SK-N-SH treated with all-trans-retinoic acid at 6 μM for 48 hours (cell line): ENCODE results near the gene TMEM236.

Source experiments
- ATAC-seq: fragments of 200-7000 bp; cut with Tn5 transposase; 3 replicates; pipeline ENCODE4 v1.9.1; 2020; ENCODE audit warnings: mild to moderate bottlenecking, moderate library complexity
- ARNTL ChIP-seq: fragments of 450-650 bp; formaldehyde crosslinking; IDR thresholded peaks from 2 replicates; pipeline ENCODE4 v1.5.0; 2020; ENCODE audit warnings: low read depth, mild to moderate bottlenecking, moderate library complexity, borderline replicate concordance
- BACH2 ChIP-seq: fragments of 250-450 bp; sonication (Bioruptor Pico); IDR thresholded peaks from 2 replicates; pipeline ENCODE4 v1.9.0; 2021; ENCODE audit warnings: mild to moderate bottlenecking, borderline replicate concordance
- ESRRG ChIP-seq: fragments of 250-450 bp; sonication (Bioruptor Pico); IDR thresholded peaks from 2 replicates; pipeline ENCODE4 v1.6.1; 2021; ENCODE audit warnings: mild to moderate bottlenecking
- GLIS3 ChIP-seq: fragments of 250-450 bp; sonication (Bioruptor Pico); IDR thresholded peaks from 2 replicates; pipeline ENCODE4 v1.5.0; 2020; ENCODE audit warnings: mild to moderate bottlenecking, moderate library complexity
- OSR1 ChIP-seq: fragments of 250-450 bp; sonication (Bioruptor Pico); IDR thresholded peaks from 2 replicates; pipeline ENCODE4 v1.8.0; 2022; ENCODE audit warnings: moderate library complexity, mild to moderate bottlenecking, inconsistent platforms
- RARB ChIP-seq: fragments of 250-450 bp; sonication (Bioruptor Pico); IDR thresholded peaks from 2 replicates; pipeline ENCODE4 v1.8.0; 2021; ENCODE audit warnings: mild to moderate bottlenecking, moderate library complexity
- SNAI2 ChIP-seq: fragments of 250-450 bp; sonication (Bioruptor Pico); IDR thresholded peaks from 2 replicates; pipeline ENCODE4 v1.5.0; 2020; ENCODE audit warnings: mild to moderate bottlenecking, moderate library complexity
- TCF4 ChIP-seq: fragments of 250-450 bp; sonication (Bioruptor Pico); IDR thresholded peaks from 2 replicates; pipeline ENCODE4 v1.8.0; 2021; ENCODE audit warnings: mild to moderate bottlenecking, moderate library complexity, borderline replicate concordance
- TOX ChIP-seq: fragments of 250-450 bp; sonication (Bioruptor Pico); IDR thresholded peaks from 2 replicates; pipeline ENCODE4 v1.8.0; 2021; ENCODE audit warnings: mild to moderate bottlenecking, moderate library complexity, borderline replicate concordance
- ZC3H10 ChIP-seq: fragments of 250-450 bp; sonication (Bioruptor Pico); IDR thresholded peaks from 2 replicates; pipeline ENCODE4 v1.5.1; 2021; ENCODE audit warnings: mild to moderate bottlenecking, moderate library complexity
- ZFP3 ChIP-seq: fragments of 250-450 bp; sonication (Bioruptor Pico); IDR thresholded peaks from 2 replicates; pipeline ENCODE4 v1.5.0; 2020; ENCODE audit warnings: mild to moderate bottlenecking, moderate library complexity
- ZFP30 ChIP-seq: fragments of 450-650 bp; formaldehyde crosslinking; IDR thresholded peaks from 2 replicates; pipeline ENCODE4 v1.5.0; 2022; ENCODE audit warnings: mild to moderate bottlenecking, moderate library complexity
- ZNF565 ChIP-seq: fragments of 450-650 bp; formaldehyde crosslinking; conservative IDR thresholded peaks from 2 replicates; pipeline ENCODE4 v1.5.0; 2020; ENCODE audit warnings: low read depth, mild to moderate bottlenecking, moderate library complexity
- ZNF70 ChIP-seq: fragments of 450-650 bp; formaldehyde crosslinking; IDR thresholded peaks from 2 replicates; pipeline ENCODE4 v1.5.0; 2020; ENCODE audit warnings: mild to moderate bottlenecking, moderate library complexity
- ZNF8 ChIP-seq: fragments of 450-650 bp; formaldehyde crosslinking; IDR thresholded peaks from 2 replicates; pipeline ENCODE4 v1.5.0; 2020; ENCODE audit warnings: mild to moderate bottlenecking, moderate library complexity
- TF ChIP-seq, protein P1 (sequence below): fragments of 250-450 bp; sonication (Bioruptor Pico); IDR thresholded peaks from 2 replicates; pipeline ENCODE4 v1.8.0; 2020; ENCODE audit warnings: mild to moderate bottlenecking, moderate library complexity, borderline replicate concordance
- TF ChIP-seq, protein P2 (sequence below): fragments of 250-450 bp; sonication (Bioruptor Pico); IDR thresholded peaks from 2 replicates; pipeline ENCODE4 v1.8.0; 2021; ENCODE audit warnings: low read depth, mild to moderate bottlenecking, moderate library complexity, borderline replicate concordance
- TF ChIP-seq, protein P3 (sequence below): fragments of 250-450 bp; sonication (Bioruptor Pico); IDR thresholded peaks from 2 replicates; pipeline ENCODE4 v1.5.1; 2021; ENCODE audit warnings: mild to moderate bottlenecking, moderate library complexity
- TF ChIP-seq, protein P4 (sequence below): fragments of 250-450 bp; sonication (Bioruptor Pico); IDR thresholded peaks from 2 replicates; pipeline ENCODE4 v1.5.0; 2020; ENCODE audit warnings: mild to moderate bottlenecking, moderate library complexity
- TF ChIP-seq, protein P5 (sequence below): fragments of 250-450 bp; sonication (Bioruptor Pico); IDR thresholded peaks from 2 replicates; pipeline ENCODE4 v1.5.1; 2020; ENCODE audit warnings: low read depth, mild to moderate bottlenecking, moderate library complexity

Gene TMEM236

DNA sequence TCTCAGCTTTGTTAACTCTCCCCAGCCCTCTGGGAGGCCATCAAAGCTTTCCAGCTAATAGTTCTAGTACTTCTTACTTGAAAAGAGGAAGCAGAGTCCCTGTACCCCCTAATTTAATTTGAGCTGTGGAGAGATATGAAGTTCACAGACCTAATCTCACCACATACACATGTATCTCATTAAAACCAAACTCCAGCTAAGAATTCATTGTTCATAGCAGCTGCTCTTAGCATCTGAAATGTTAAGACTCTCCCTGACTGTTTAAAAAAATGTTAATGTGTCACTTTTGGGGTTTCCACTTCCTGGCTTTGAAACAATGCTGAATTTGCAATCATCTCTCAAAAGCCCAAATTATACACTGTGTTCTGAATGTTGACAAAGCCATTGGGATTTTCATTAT lies 41.0 kb downstream of the TMEM236 start:
- TF ChIP-seq TOX (CRISPR knock-in tag) (no peak), ZFP30 (CRISPR knock-in tag) (no peak), ARNTL (no peak), ZFP3 (CRISPR knock-in tag) (no peak), ZNF8 (CRISPR knock-in tag) (no peak), TCF4 (CRISPR knock-in tag) (no peak), ESRRG (CRISPR knock-in tag) (no peak), ZNF70 (CRISPR knock-in tag) (no peak), ZC3H10 (CRISPR knock-in tag) (no peak), GLIS3 (no peak), OSR1 (CRISPR knock-in tag) (no peak), BACH2 (no peak), RARB (CRISPR knock-in tag) (no peak), SNAI2 (CRISPR knock-in tag) (no peak)
- TF ChIP-seq, protein P1, sequence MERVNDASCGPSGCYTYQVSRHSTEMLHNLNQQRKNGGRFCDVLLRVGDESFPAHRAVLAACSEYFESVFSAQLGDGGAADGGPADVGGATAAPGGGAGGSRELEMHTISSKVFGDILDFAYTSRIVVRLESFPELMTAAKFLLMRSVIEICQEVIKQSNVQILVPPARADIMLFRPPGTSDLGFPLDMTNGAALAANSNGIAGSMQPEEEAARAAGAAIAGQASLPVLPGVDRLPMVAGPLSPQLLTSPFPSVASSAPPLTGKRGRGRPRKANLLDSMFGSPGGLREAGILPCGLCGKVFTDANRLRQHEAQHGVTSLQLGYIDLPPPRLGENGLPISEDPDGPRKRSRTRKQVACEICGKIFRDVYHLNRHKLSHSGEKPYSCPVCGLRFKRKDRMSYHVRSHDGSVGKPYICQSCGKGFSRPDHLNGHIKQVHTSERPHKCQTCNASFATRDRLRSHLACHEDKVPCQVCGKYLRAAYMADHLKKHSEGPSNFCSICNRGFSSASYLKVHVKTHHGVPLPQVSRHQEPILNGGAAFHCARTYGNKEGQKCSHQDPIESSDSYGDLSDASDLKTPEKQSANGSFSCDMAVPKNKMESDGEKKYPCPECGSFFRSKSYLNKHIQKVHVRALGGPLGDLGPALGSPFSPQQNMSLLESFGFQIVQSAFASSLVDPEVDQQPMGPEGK: no peak
- TF ChIP-seq, protein P2, sequence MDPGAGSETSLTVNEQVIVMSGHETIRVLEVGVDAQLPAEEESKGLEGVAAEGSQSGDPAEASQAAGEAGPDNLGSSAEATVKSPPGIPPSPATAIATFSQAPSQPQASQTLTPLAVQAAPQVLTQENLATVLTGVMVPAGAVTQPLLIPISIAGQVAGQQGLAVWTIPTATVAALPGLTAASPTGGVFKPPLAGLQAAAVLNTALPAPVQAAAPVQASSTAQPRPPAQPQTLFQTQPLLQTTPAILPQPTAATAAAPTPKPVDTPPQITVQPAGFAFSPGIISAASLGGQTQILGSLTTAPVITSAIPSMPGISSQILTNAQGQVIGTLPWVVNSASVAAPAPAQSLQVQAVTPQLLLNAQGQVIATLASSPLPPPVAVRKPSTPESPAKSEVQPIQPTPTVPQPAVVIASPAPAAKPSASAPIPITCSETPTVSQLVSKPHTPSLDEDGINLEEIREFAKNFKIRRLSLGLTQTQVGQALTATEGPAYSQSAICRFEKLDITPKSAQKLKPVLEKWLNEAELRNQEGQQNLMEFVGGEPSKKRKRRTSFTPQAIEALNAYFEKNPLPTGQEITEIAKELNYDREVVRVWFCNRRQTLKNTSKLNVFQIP (CRISPR knock-in tag): no peak
- TF ChIP-seq, protein P3, sequence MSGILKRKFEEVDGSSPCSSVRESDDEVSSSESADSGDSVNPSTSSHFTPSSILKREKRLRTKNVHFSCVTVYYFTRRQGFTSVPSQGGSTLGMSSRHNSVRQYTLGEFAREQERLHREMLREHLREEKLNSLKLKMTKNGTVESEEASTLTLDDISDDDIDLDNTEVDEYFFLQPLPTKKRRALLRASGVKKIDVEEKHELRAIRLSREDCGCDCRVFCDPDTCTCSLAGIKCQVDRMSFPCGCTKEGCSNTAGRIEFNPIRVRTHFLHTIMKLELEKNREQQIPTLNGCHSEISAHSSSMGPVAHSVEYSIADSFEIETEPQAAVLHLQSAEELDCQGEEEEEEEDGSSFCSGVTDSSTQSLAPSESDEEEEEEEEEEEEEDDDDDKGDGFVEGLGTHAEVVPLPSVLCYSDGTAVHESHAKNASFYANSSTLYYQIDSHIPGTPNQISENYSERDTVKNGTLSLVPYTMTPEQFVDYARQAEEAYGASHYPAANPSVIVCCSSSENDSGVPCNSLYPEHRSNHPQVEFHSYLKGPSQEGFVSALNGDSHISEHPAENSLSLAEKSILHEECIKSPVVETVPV (CRISPR knock-in tag): no peak
- TF ChIP-seq, protein P4, sequence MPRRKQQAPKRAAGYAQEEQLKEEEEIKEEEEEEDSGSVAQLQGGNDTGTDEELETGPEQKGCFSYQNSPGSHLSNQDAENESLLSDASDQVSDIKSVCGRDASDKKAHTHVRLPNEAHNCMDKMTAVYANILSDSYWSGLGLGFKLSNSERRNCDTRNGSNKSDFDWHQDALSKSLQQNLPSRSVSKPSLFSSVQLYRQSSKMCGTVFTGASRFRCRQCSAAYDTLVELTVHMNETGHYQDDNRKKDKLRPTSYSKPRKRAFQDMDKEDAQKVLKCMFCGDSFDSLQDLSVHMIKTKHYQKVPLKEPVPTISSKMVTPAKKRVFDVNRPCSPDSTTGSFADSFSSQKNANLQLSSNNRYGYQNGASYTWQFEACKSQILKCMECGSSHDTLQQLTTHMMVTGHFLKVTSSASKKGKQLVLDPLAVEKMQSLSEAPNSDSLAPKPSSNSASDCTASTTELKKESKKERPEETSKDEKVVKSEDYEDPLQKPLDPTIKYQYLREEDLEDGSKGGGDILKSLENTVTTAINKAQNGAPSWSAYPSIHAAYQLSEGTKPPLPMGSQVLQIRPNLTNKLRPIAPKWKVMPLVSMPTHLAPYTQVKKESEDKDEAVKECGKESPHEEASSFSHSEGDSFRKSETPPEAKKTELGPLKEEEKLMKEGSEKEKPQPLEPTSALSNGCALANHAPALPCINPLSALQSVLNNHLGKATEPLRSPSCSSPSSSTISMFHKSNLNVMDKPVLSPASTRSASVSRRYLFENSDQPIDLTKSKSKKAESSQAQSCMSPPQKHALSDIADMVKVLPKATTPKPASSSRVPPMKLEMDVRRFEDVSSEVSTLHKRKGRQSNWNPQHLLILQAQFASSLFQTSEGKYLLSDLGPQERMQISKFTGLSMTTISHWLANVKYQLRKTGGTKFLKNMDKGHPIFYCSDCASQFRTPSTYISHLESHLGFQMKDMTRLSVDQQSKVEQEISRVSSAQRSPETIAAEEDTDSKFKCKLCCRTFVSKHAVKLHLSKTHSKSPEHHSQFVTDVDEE: no peak
- TF ChIP-seq, protein P5, sequence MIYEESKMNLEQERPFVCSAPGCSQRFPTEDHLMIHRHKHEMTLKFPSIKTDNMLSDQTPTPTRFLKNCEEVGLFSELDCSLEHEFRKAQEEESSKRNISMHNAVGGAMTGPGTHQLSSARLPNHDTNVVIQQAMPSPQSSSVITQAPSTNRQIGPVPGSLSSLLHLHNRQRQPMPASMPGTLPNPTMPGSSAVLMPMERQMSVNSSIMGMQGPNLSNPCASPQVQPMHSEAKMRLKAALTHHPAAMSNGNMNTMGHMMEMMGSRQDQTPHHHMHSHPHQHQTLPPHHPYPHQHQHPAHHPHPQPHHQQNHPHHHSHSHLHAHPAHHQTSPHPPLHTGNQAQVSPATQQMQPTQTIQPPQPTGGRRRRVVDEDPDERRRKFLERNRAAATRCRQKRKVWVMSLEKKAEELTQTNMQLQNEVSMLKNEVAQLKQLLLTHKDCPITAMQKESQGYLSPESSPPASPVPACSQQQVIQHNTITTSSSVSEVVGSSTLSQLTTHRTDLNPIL: no peak
- TF ChIP-seq, all 23 proteins: peak for 0
- no peak; the same call in 2 of the 3 replicates for ATAC-seq

DNA sequence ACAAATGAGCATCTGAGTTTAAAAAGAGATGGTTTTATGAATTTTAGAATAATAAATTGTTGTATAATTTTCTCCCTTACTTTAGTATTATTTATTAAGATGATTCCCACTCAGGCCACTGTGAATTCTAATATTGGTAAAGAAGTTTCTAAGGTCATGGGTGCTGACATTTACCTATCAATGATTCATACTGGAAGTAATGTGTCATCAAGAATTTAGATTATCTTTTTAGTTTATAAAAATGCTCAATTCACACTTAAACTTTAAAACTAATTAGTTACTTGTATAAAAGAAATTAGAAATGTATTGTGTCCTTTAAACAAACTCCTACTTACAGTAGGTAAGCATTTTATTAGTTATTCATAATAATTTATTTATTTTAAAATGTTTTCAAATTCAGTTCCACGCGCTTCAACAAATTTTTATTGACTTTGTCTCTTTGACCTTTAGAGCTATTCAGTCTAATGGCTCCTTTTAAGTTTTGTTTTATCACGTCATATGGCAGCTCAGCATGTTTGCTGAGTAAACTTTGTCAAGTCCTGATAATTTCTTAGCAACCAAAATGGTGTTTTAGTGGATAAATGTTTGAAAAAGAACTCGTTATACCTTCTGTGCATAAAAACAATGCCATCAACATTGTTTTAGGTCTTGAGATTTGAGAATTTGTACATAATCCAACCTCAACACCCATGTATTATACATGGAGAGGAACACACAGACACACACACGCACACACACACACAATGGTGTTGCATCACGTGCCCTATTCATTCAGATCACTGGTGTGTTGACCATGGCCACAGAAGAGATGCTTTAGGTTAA lies 42.0 kb downstream of the TMEM236 start:
- ATAC-seq: no peak
- TF ChIP-seq, protein P3 (CRISPR knock-in tag): no peak
- TF ChIP-seq, protein P1: no peak
- TF ChIP-seq, protein P2 (CRISPR knock-in tag): no peak
- no peak for TF ChIP-seq ZNF8 (CRISPR knock-in tag)
- no peak for TF ChIP-seq ZFP30 (CRISPR knock-in tag)
- no peak for TF ChIP-seq OSR1 (CRISPR knock-in tag)
- TF ChIP-seq TCF4 (CRISPR knock-in tag): no peak
- TF ChIP-seq, protein P5: no peak
- no peak for TF ChIP-seq ARNTL
- TF ChIP-seq ZNF565 (CRISPR knock-in tag): no peak
